ENCODE results near the gene RARRES2.

The RARRES2 gene

GRCh38 chr7:150376560-150376959, 35.1 kb upstream of the RARRES2 start:
- DNase-seq, result no peak

- DNase-seq, result no peak
These were observed 34.5 kb upstream of the RARRES2 start for GRCh38 chr7:150375662-150376521.

GRCh38 chr7:150374472-150374871, 33.0 kb upstream of the RARRES2 start:
- DNase-seq, result no peak

GRCh38 chr7:150374026-150374425, 32.6 kb upstream of the RARRES2 start:
- DNase-seq, result no peak

GRCh38 chr7:150373049-150373801, 31.8 kb upstream of the RARRES2 start:
- DNase-seq, result no peak

- no peak for DNase-seq
These were observed 31.0 kb upstream of the RARRES2 start for GRCh38 chr7:150372271-150373048.

- DNase-seq, result no peak
These were observed 30.5 kb upstream of the RARRES2 start for GRCh38 chr7:150371996-150372270.

- DNase-seq, result no peak
These were observed 29.9 kb upstream of the RARRES2 start for GRCh38 chr7:150371131-150371995.

- DNase-seq, result no peak
These were observed 29.2 kb upstream of the RARRES2 start for GRCh38 chr7:150370612-150371071.

GRCh38 chr7:150369748-150370501, 28.5 kb upstream of the RARRES2 start:
- DNase-seq, result no peak

- peak; percentile 86 for DNase-seq
These were observed 27.7 kb upstream of the RARRES2 start for GRCh38 chr7:150368884-150369747.

GRCh38 chr7:150368096-150368883, 26.9 kb upstream of the RARRES2 start, which contains the start of gene REPIN1:
Gene REPIN1 (plus strand): TSS chr7:150368822. CDS start chr7:150369712, 890 bp downstream.
- peak; percentile 89 for DNase-seq

- no peak for DNase-seq
These were observed 26.3 kb upstream of the RARRES2 start for GRCh38 chr7:150367677-150368095.

GRCh38 chr7:150365673-150366398, 24.4 kb upstream of the RARRES2 start:
- DNase-seq, result no peak

GRCh38 chr7:150365194-150365593, 23.8 kb upstream of the RARRES2 start:
- no peak for DNase-seq

GRCh38 chr7:150363872-150364271, 22.4 kb upstream of the RARRES2 start:
- no peak for DNase-seq

- DNase-seq, result no peak
These were observed 21.9 kb upstream of the RARRES2 start for GRCh38 chr7:150363370-150363769.

GRCh38 chr7:150361807-150362621, 20.6 kb upstream of the RARRES2 start:
- DNase-seq, result no peak
